MM.1S (cell line): ENCODE data around the gene EIF4G1.

Source experiments
- DNase-seq: peaks from one replicate; pipeline ENCODE4 v3.0.0-alpha.2; 2015
- H2AFZ ChIP-seq: fragments of 300-600 bp; sonication (generic); 2 replicates; pipeline ENCODE4 v1.6.0; 2016; ENCODE audit warnings: antibody characterized with exemption, low read length
- H3F3A ChIP-seq: fragments of 300-600 bp; sonication (generic); 2 replicates; pipeline ENCODE4 v1.6.1; 2016; ENCODE audit warnings: mild to moderate bottlenecking, antibody characterized with exemption, low read length, moderate library complexity, mixed read lengths; ENCODE audit not compliant: insufficient read depth
- H3K27ac ChIP-seq: fragments of 300-600 bp; sonication (generic); 2 replicates; pipeline ENCODE4 v1.5.1; 2016; ENCODE audit warnings: mild to moderate bottlenecking, low read length
- H3K27me3 ChIP-seq: fragments of 300-600 bp; sonication (generic); replicated peaks from 2 replicates; pipeline ENCODE4 v1.6.0; 2016; ENCODE audit warnings: low read length; ENCODE audit not compliant: insufficient read depth
- H3K36me3 ChIP-seq: fragments of 300-600 bp; sonication (generic); replicated peaks from 2 replicates; pipeline ENCODE4 v1.6.1; 2016; ENCODE audit warnings: mild to moderate bottlenecking, low read length, mixed read lengths; ENCODE audit not compliant: insufficient read depth
- H3K4me1 ChIP-seq: fragments of 300-600 bp; sonication (generic); 2 replicates; pipeline ENCODE4 v1.6.1; 2016; ENCODE audit warnings: low read length, mixed read lengths
- H3K4me2 ChIP-seq: fragments of 300-600 bp; sonication (generic); 2 replicates; pipeline ENCODE4 v1.6.0; 2016; ENCODE audit warnings: low read depth, low read length
- H3K4me3 ChIP-seq: fragments of 300-600 bp; sonication (generic); 2 replicates; pipeline ENCODE4 v1.5.1; 2016; ENCODE audit warnings: low read length, mixed read lengths
- H3K79me2 ChIP-seq: fragments of 300-600 bp; sonication (generic); 2 replicates; pipeline ENCODE4 v1.6.1; 2016; ENCODE audit warnings: mixed run types, low read length, mixed read lengths
- H3K9ac ChIP-seq: fragments of 300-600 bp; sonication (generic); 2 replicates; pipeline ENCODE4 v1.6.1; 2016; ENCODE audit warnings: low read length, mixed read lengths
- H3K9me2 ChIP-seq: fragments of 300-600 bp; sonication (generic); replicated peaks from 2 replicates; pipeline ENCODE4 v1.6.1; 2016; ENCODE audit warnings: mild to moderate bottlenecking, low read length, mixed read lengths; ENCODE audit not compliant: insufficient read depth
- H3K9me3 ChIP-seq: fragments of 300-600 bp; sonication (generic); replicated peaks from 2 replicates; pipeline ENCODE4 v1.6.1; 2016; ENCODE audit warnings: mild to moderate bottlenecking, low read length, mixed read lengths; ENCODE audit not compliant: insufficient read depth
- H4K20me1 ChIP-seq: fragments of 300-600 bp; sonication (generic); 2 replicates; pipeline ENCODE4 v1.6.1; 2016; ENCODE audit warnings: mild to moderate bottlenecking, low read length, moderate library complexity, mixed read lengths; ENCODE audit not compliant: insufficient read depth
- EZH2 ChIP-seq: fragments of 300-600 bp; sonication (generic); optimal IDR thresholded peaks from 2 replicates; pipeline ENCODE3; 2017; ENCODE audit warnings: low read depth, mild to moderate bottlenecking, antibody characterized with exemption, low read length, mixed read lengths
- EZH2phosphoT487 ChIP-seq: fragments of 300-600 bp; sonication (generic); IDR thresholded peaks from 2 replicates; pipeline ENCODE4 v1.6.1; 2018; ENCODE audit warnings: antibody characterized with exemption, low read length
- TF ChIP-seq, protein P1 (sequence below): fragments of 300-600 bp; sonication (generic); IDR thresholded peaks from 2 replicates; pipeline ENCODE4 v1.5.1; 2016; ENCODE audit warnings: antibody characterized with exemption, low read length, mixed read lengths

EIF4G1 gene

DNA sequence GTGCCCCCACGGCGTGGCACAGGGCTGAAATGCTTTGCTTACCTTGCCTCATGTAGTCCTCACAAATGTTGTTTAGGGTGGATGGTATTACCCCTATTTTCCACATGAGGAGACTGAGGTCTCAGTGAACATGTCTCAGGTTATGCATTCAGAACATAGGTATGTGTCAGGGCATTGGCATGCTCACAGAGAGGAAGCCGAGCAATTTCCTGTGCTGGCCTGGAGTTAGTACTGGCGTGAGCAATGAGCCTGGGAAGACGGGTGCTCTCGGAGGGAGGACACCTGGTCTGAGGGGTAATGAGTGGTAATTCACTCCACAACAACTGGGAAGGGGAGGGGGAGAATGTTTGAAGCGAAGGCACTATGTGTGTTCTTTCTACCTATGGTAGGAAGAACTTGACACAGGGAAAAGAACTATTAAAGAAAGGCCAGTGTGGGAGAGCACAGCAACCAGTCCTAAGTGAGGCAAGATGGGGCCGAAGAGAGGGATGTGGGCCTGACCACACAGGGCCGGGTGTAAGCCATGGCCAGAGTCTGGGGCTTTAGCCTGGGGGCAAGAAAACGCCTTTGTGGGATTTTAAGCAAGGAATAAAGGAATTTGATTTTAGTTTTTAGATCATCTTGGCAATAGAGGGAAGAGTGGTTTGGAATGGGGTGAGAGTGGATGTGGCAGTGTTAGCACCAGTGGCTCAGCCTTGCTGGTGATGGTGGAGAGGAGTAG, 18.1 kb downstream of the EIF4G1 start:
- Histone ChIP-seq H3K9me3 (no peaks in the 10 kb centered on the region), H3K9ac (no peak overlapping the region), H2AFZ (no peak overlapping the region), H3K4me1 (0 out of 2 replicates have a peak, but pooled peaks cover 4% of the 10 kb centered on the region), H3K36me3 (peaks cover 31% of the 10 kb centered on the region), H3K9me2 (no peaks in the 10 kb centered on the region), H3K4me2 (no peak overlapping the region), H4K20me1 (peaks cover 35% of the 10 kb centered on the region), H3K79me2 (peaks cover 48% of the 10 kb centered on the region), H3F3A (peaks cover 53% of the 10 kb centered on the region), H3K4me3 (no peak overlapping the region), H3K27me3 (no peaks in the 10 kb centered on the region), H3K27ac (no peak overlapping the region)
- TF ChIP-seq EZH2phosphoT487 (no peak), EZH2 (no peak)
- TF ChIP-seq, protein P1, sequence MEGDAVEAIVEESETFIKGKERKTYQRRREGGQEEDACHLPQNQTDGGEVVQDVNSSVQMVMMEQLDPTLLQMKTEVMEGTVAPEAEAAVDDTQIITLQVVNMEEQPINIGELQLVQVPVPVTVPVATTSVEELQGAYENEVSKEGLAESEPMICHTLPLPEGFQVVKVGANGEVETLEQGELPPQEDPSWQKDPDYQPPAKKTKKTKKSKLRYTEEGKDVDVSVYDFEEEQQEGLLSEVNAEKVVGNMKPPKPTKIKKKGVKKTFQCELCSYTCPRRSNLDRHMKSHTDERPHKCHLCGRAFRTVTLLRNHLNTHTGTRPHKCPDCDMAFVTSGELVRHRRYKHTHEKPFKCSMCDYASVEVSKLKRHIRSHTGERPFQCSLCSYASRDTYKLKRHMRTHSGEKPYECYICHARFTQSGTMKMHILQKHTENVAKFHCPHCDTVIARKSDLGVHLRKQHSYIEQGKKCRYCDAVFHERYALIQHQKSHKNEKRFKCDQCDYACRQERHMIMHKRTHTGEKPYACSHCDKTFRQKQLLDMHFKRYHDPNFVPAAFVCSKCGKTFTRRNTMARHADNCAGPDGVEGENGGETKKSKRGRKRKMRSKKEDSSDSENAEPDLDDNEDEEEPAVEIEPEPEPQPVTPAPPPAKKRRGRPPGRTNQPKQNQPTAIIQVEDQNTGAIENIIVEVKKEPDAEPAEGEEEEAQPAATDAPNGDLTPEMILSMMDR: no peak
- DNase-seq: no peak

DNA sequence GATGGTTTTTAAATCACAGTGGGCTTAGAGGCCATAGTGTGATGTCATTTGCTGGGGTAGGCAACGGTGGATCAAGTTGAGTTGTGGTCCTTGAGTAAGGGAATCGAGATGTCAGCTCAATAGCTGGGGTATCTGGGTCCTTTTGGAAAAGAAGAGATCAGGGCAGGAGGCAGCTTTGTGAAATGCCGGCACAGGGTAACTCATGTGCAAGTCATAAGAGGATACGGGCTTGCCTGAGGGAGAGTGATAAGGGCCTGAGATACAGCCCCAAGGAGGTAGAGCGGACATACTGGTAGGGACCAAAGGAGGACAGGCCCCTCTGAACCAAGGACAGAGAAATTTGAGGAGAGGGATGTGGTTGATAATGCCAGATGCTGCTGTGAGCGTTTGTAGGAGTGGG, 18.8 kb downstream of the EIF4G1 start:
- no peaks in the 10 kb centered on the region for H3K27me3 ChIP-seq
- no peak overlapping the region for H3K4me2 ChIP-seq
- H3K36me3 ChIP-seq: peaks cover 28% of the 10 kb centered on the region
- peaks cover 35% of the 10 kb centered on the region for H4K20me1 ChIP-seq
- H3K4me1 ChIP-seq: 0 out of 2 replicates have a peak, but pooled peaks cover 4% of the 10 kb centered on the region
- H3F3A ChIP-seq: peaks cover 53% of the 10 kb centered on the region
- H3K9me2 ChIP-seq: no peaks in the 10 kb centered on the region
- no peak overlapping the region for H3K4me3 ChIP-seq
- no peak overlapping the region for H2AFZ ChIP-seq
- peaks cover 43% of the 10 kb centered on the region for H3K79me2 ChIP-seq
- H3K27ac ChIP-seq: no peak overlapping the region
- no peak for TF ChIP-seq EZH2phosphoT487
- TF ChIP-seq, protein P1: no peak
- TF ChIP-seq EZH2: no peak
- H3K9ac ChIP-seq: no peak overlapping the region
- no peak for DNase-seq
- H3K9me3 ChIP-seq: no peaks in the 10 kb centered on the region

DNA sequence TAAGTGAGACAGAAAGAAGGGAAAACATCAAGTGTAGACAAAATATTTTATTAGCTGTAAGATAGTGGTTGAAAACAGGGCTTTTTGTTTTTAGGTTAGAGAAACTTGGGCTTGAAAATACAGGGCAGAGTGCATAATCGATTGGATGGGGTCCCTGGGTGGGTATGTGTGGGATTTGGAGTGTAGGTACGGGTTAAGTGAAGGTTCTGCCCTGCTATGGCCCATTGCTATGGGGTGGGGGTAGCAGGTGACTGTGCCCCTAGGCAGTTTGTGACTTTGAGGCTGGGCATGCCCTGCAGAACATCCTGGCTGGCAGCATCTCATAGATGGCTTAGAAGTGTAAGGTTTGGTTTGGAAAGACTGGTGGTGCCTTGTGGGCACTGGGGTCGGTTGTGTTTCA, 19.3 kb downstream of the EIF4G1 start:
- peaks cover 35% of the 10 kb centered on the region for H4K20me1 ChIP-seq
- H3K4me1 ChIP-seq: 0 out of 2 replicates have a peak, but pooled peaks cover 4% of the 10 kb centered on the region

More for the DNA sequence above, 19.3 kb downstream of the EIF4G1 start:
- Histone ChIP-seq H3K9me3 (no peaks in the 10 kb centered on the region), H3K4me2 (no peak overlapping the region), H3K9ac (no peak overlapping the region), H3K36me3 (peaks cover 23% of the 10 kb centered on the region), H3K27me3 (no peaks in the 10 kb centered on the region), H3K27ac (no peak overlapping the region), H2AFZ (no peak overlapping the region), H3K9me2 (no peaks in the 10 kb centered on the region), H3K4me3 (no peak overlapping the region), H3F3A (peaks cover 51% of the 10 kb centered on the region), H3K79me2 (peaks cover 38% of the 10 kb centered on the region)
- no peak for TF ChIP-seq EZH2phosphoT487
- no peak for TF ChIP-seq EZH2
- TF ChIP-seq, protein P1: no peak
- DNase-seq: no peak
